Measurements from ENCODE around the gene SYNDIG1L.
A peak's percentile ranks its signal among the peaks of the same experiment; 100 is the strongest.

The SYNDIG1L gene

GRCh38 chr14:74429221-74429691 lies 3.2 kb upstream of the SYNDIG1L start:
- no peak overlapping the region for H3K4me3 ChIP-seq (ENCODE audit: low read depth, low read length)
- H3K9me3 ChIP-seq (ENCODE audit: control insufficient read depth, insufficient read depth, low read depth, low read length), result no peaks in the 10 kb centered on the region
- peaks cover 27% of the 10 kb centered on the region for H3K4me1 ChIP-seq (ENCODE audit: control insufficient read depth, insufficient read depth, low read length)
- no peak overlapping the region for H3K9ac ChIP-seq (ENCODE audit: low read length)
- H3K27ac ChIP-seq (ENCODE audit: low read depth, low read length), result peak overlapping the region; percentile 36; the same call in 1 of the 2 replicates
- no peaks in the 10 kb centered on the region for H3K36me3 ChIP-seq (ENCODE audit: control insufficient read depth, insufficient read depth, low read length)
- H3K27me3 ChIP-seq (ENCODE audit: control insufficient read depth, insufficient read depth, low read length), result peaks cover 25% of the 10 kb centered on the region

GRCh38 chr14:74427651-74428050 lies 1.6 kb upstream of the SYNDIG1L start:
- Histone ChIP-seq H3K9me3 (ENCODE audit: control insufficient read depth, insufficient read depth, low read depth, low read length) (no peaks in the 10 kb centered on the region), H3K4me1 (ENCODE audit: control insufficient read depth, insufficient read depth, low read length) (peaks cover 27% of the 10 kb centered on the region), H3K4me3 (ENCODE audit: low read depth, low read length) (no peak overlapping the region), H3K27me3 (ENCODE audit: control insufficient read depth, insufficient read depth, low read length) (peaks cover 30% of the 10 kb centered on the region), H3K27ac (ENCODE audit: low read depth, low read length) (no peak overlapping the region), H3K36me3 (ENCODE audit: control insufficient read depth, insufficient read depth, low read length) (no peaks in the 10 kb centered on the region), H3K9ac (ENCODE audit: low read length) (no peak overlapping the region)

- H3K27me3 ChIP-seq (ENCODE audit: control insufficient read depth, insufficient read depth, low read length), result peaks cover 40% of the 10 kb centered on the region
- no peaks in the 10 kb centered on the region for H3K9me3 ChIP-seq (ENCODE audit: control insufficient read depth, insufficient read depth, low read depth, low read length)
- peaks cover 27% of the 10 kb centered on the region for H3K4me1 ChIP-seq (ENCODE audit: control insufficient read depth, insufficient read depth, low read length)
- H3K9ac ChIP-seq (ENCODE audit: low read length), result no peak overlapping the region
- peak overlapping the region; percentile 59 for H3K4me3 ChIP-seq (ENCODE audit: low read depth, low read length)
- H3K27ac ChIP-seq (ENCODE audit: low read depth, low read length), result no peak overlapping the region
- no peaks in the 10 kb centered on the region for H3K36me3 ChIP-seq (ENCODE audit: control insufficient read depth, insufficient read depth, low read length)
Measured at GRCh38 chr14:74425525-74426201, 347 bp downstream of the SYNDIG1L start.

- no peaks in the 10 kb centered on the region for H3K9me3 ChIP-seq (ENCODE audit: control insufficient read depth, insufficient read depth, low read depth, low read length)
- peaks cover 21% of the 10 kb centered on the region for H3K4me1 ChIP-seq (ENCODE audit: control insufficient read depth, insufficient read depth, low read length)
- no peak overlapping the region for H3K9ac ChIP-seq (ENCODE audit: low read length)
- no peak overlapping the region for H3K27ac ChIP-seq (ENCODE audit: low read depth, low read length)
- no peaks in the 10 kb centered on the region for H3K36me3 ChIP-seq (ENCODE audit: control insufficient read depth, insufficient read depth, low read length)
- peaks cover 40% of the 10 kb centered on the region for H3K27me3 ChIP-seq (ENCODE audit: control insufficient read depth, insufficient read depth, low read length)
- H3K4me3 ChIP-seq (ENCODE audit: low read depth, low read length), result no peak overlapping the region
Measured at GRCh38 chr14:74424606-74425005, 1.4 kb downstream of the SYNDIG1L start.

- H3K27me3 ChIP-seq (ENCODE audit: control insufficient read depth, insufficient read depth, low read length), result peaks cover 40% of the 10 kb centered on the region
- no peaks in the 10 kb centered on the region for H3K9me3 ChIP-seq (ENCODE audit: control insufficient read depth, insufficient read depth, low read depth, low read length)
- H3K9ac ChIP-seq (ENCODE audit: low read length), result no peak overlapping the region
- H3K36me3 ChIP-seq (ENCODE audit: control insufficient read depth, insufficient read depth, low read length), result no peaks in the 10 kb centered on the region
- no peak overlapping the region for H3K27ac ChIP-seq (ENCODE audit: low read depth, low read length)
- H3K4me3 ChIP-seq (ENCODE audit: low read depth, low read length), result no peak overlapping the region
- H3K4me1 ChIP-seq (ENCODE audit: control insufficient read depth, insufficient read depth, low read length), result peaks cover 12% of the 10 kb centered on the region
Measured at GRCh38 chr14:74423246-74423645, 2.8 kb downstream of the SYNDIG1L start.

- Histone ChIP-seq H3K27me3 (ENCODE audit: control insufficient read depth, insufficient read depth, low read length) (peaks cover 34% of the 10 kb centered on the region), H3K36me3 (ENCODE audit: control insufficient read depth, insufficient read depth, low read length) (no peaks in the 10 kb centered on the region), H3K9ac (ENCODE audit: low read length) (no peak overlapping the region), H3K27ac (ENCODE audit: low read depth, low read length) (no peak overlapping the region), H3K9me3 (ENCODE audit: control insufficient read depth, insufficient read depth, low read depth, low read length) (no peaks in the 10 kb centered on the region), H3K4me1 (ENCODE audit: control insufficient read depth, insufficient read depth, low read length) (peaks cover 9% of the 10 kb centered on the region), H3K4me3 (ENCODE audit: low read depth, low read length) (no peak overlapping the region)
Measured at GRCh38 chr14:74421981-74422380, 4.0 kb downstream of the SYNDIG1L start.

GRCh38 chr14:74419086-74419485 lies 6.9 kb downstream of the SYNDIG1L start:
- Histone ChIP-seq H3K9me3 (ENCODE audit: control insufficient read depth, insufficient read depth, low read depth, low read length) (no peaks in the 10 kb centered on the region), H3K4me1 (ENCODE audit: control insufficient read depth, insufficient read depth, low read length) (peaks cover 17% of the 10 kb centered on the region), H3K36me3 (ENCODE audit: control insufficient read depth, insufficient read depth, low read length) (no peaks in the 10 kb centered on the region), H3K9ac (ENCODE audit: low read length) (no peak overlapping the region), H3K27ac (ENCODE audit: low read depth, low read length) (no peak overlapping the region), H3K27me3 (ENCODE audit: control insufficient read depth, insufficient read depth, low read length) (peaks cover 13% of the 10 kb centered on the region; the same call in 1 of the 2 replicates), H3K4me3 (ENCODE audit: low read depth, low read length) (no peak overlapping the region)

- Histone ChIP-seq H3K36me3 (ENCODE audit: control insufficient read depth, insufficient read depth, low read length) (no peaks in the 10 kb centered on the region), H3K9ac (ENCODE audit: low read length) (peak overlapping the region; percentile 14), H3K27ac (ENCODE audit: low read depth, low read length) (peak overlapping the region; percentile 12; the same call in 1 of the 2 replicates), H3K9me3 (ENCODE audit: control insufficient read depth, insufficient read depth, low read depth, low read length) (no peaks in the 10 kb centered on the region), H3K4me3 (ENCODE audit: low read depth, low read length) (no peak overlapping the region), H3K4me1 (ENCODE audit: control insufficient read depth, insufficient read depth, low read length) (peaks cover 23% of the 10 kb centered on the region), H3K27me3 (ENCODE audit: control insufficient read depth, insufficient read depth, low read length) (peaks cover 10% of the 10 kb centered on the region; the same call in 1 of the 2 replicates)
Measured at GRCh38 chr14:74418031-74418430, 8.0 kb downstream of the SYNDIG1L start.

- H3K4me3 ChIP-seq (ENCODE audit: low read depth, low read length), result no peak overlapping the region
- H3K27me3 ChIP-seq (ENCODE audit: control insufficient read depth, insufficient read depth, low read length), result peaks cover 10% of the 10 kb centered on the region; the same call in 1 of the 2 replicates
- no peaks in the 10 kb centered on the region for H3K9me3 ChIP-seq (ENCODE audit: control insufficient read depth, insufficient read depth, low read depth, low read length)
- no peak overlapping the region for H3K27ac ChIP-seq (ENCODE audit: low read depth, low read length)
- no peak overlapping the region for H3K9ac ChIP-seq (ENCODE audit: low read length)
- peaks cover 23% of the 10 kb centered on the region for H3K4me1 ChIP-seq (ENCODE audit: control insufficient read depth, insufficient read depth, low read length)
- H3K36me3 ChIP-seq (ENCODE audit: control insufficient read depth, insufficient read depth, low read length), result no peaks in the 10 kb centered on the region
Measured at GRCh38 chr14:74417611-74418010, 8.4 kb downstream of the SYNDIG1L start.

GRCh38 chr14:74417201-74417600 lies 8.8 kb downstream of the SYNDIG1L start:
- Histone ChIP-seq H3K27me3 (ENCODE audit: control insufficient read depth, insufficient read depth, low read length) (peaks cover 8% of the 10 kb centered on the region; the same call in 1 of the 2 replicates), H3K4me1 (ENCODE audit: control insufficient read depth, insufficient read depth, low read length) (peaks cover 23% of the 10 kb centered on the region), H3K4me3 (ENCODE audit: low read depth, low read length) (no peak overlapping the region), H3K9me3 (ENCODE audit: control insufficient read depth, insufficient read depth, low read depth, low read length) (no peaks in the 10 kb centered on the region), H3K36me3 (ENCODE audit: control insufficient read depth, insufficient read depth, low read length) (no peaks in the 10 kb centered on the region), H3K27ac (ENCODE audit: low read depth, low read length) (no peak overlapping the region; the same call in 1 of the 2 replicates), H3K9ac (ENCODE audit: low read length) (no peak overlapping the region)

- Histone ChIP-seq H3K27ac (ENCODE audit: low read depth, low read length) (no peak overlapping the region), H3K36me3 (ENCODE audit: control insufficient read depth, insufficient read depth, low read length) (no peaks in the 10 kb centered on the region), H3K9ac (ENCODE audit: low read length) (no peak overlapping the region), H3K27me3 (ENCODE audit: control insufficient read depth, insufficient read depth, low read length) (no peaks in the 10 kb centered on the region), H3K4me1 (ENCODE audit: control insufficient read depth, insufficient read depth, low read length) (peaks cover 23% of the 10 kb centered on the region), H3K4me3 (ENCODE audit: low read depth, low read length) (no peak overlapping the region), H3K9me3 (ENCODE audit: control insufficient read depth, insufficient read depth, low read depth, low read length) (no peaks in the 10 kb centered on the region)
Measured at GRCh38 chr14:74415115-74415437, 10.9 kb downstream of the SYNDIG1L start.

All from HUES6 (cell line).